K562 (cell line): ENCODE data around the gene PDE8A. TPM values are rescaled to one million over a fixed set of nuclear protein-coding genes. Genes with fewer than 3 reads are reported as not detected.
A peak's percentile ranks its signal among the peaks of the same experiment; 100 is the strongest.

Experiments used
- ATAC-seq: fragments of 200-7000 bp; cut with Tn5 transposase; 3 replicates; pipeline ENCODE4 v1.9.1; 2020; ENCODE audit warnings: moderate library complexity
- BruUV-seq: library from RNA; stranded (reverse); fragments of 400-500 nt; replicated peaks from 2 replicates; lab custom pipeline; 2021; lab: Mats Ljungman, UMichigan
- CTCF ChIA-PET: fragments of 300-600 bp; formaldehyde crosslinking; extraction: SDS; loops from one replicate; lab custom pipeline; 2021; ENCODE audit warnings: low intra/inter-chr PET ratio; lab: Yijun Ruan, JAX
- POLR2A ChIA-PET: fragments of 300-600, 350-650 bp; sonication (Branson Sonifier 250); formaldehyde crosslinking; extraction: SDS; loops from one replicate; lab custom pipeline; 2021; ENCODE audit warnings: antibody characterized with exemption, inconsistent platforms; lab: Yijun Ruan, JAX
- DNase-seq, 4 experiments: peaks; one replicate each; pipeline versions ENCODE4 v3.0.0 to v3.0.0-alpha.2; 2011 to 2018; ENCODE audit warnings: low spot score in 3 of 4, mixed read lengths in 3 of 4; ENCODE audit errors: extremely low read depth in 1 of 4
- FAIRE-seq: peaks from 2 replicates; lab custom pipeline; 2011; peaks lifted over from hg19 to GRCh38; lab: Jason Lieb, UNC
- H2AFZ ChIP-seq: 2 replicates; pipeline ENCODE4 v1.6.0; 2011; ENCODE audit warnings: low read depth, low read length, control low read depth, inconsistent platforms
- H3K27ac ChIP-seq: fragments of 200-600 bp; 3 replicates; pipeline ENCODE4 v1.8.0; 2011; ENCODE audit warnings: low read depth, mild to moderate bottlenecking, control low read depth, inconsistent platforms, low read length, moderate library complexity, mixed read lengths; ENCODE audit errors: extremely low read depth
- H3K27me3 ChIP-seq, 2 experiments: fragments of 300-600 bp in 1 of 2; 2 replicates in 1 of 2; 3 replicates in 1 of 2; pipeline versions ENCODE4 v1.6.0 to v1.8.0; 2011; ENCODE audit warnings: inconsistent platforms in 2 of 2, low read length in 2 of 2, mild to moderate bottlenecking in 1 of 2, mixed read lengths in 1 of 2, moderate library complexity in 1 of 2; ENCODE audit not compliant: control insufficient read depth in 2 of 2, insufficient read depth in 2 of 2
- H3K36me3 ChIP-seq: fragments of 300-600 bp; 3 replicates; pipeline ENCODE4 v1.8.0; 2011; ENCODE audit warnings: mild to moderate bottlenecking, low read length, inconsistent platforms; ENCODE audit not compliant: control insufficient read depth, insufficient read depth
- H3K4me1 ChIP-seq, 2 experiments: fragments of 200-600 bp in 1 of 2; replicated peaks in 1 of 2; 2 replicates in 1 of 2; 3 replicates in 1 of 2; pipeline versions ENCODE4 v1.5.1 to v1.8.0; 2011; ENCODE audit warnings: inconsistent platforms in 2 of 2, low read length in 2 of 2, mild to moderate bottlenecking in 1 of 2, mixed read lengths in 1 of 2, moderate library complexity in 1 of 2; ENCODE audit not compliant: control insufficient read depth in 2 of 2, insufficient read depth in 2 of 2
- H3K4me2 ChIP-seq: 2 replicates; pipeline ENCODE4 v1.6.1; 2011; ENCODE audit warnings: low read length, control low read depth, inconsistent platforms, mixed read lengths; ENCODE audit not compliant: insufficient read depth
- H3K4me3 ChIP-seq: fragments of 200-600 bp; sonication (generic), shearing (Covaris generic); 2 replicates; pipeline ENCODE4 v1.5.1; 2016; ENCODE audit warnings: control low read depth, inconsistent platforms
- H3K79me2 ChIP-seq: fragments of 200-600 bp; 3 replicates; pipeline ENCODE4 v1.8.0; 2011; ENCODE audit warnings: low read length, inconsistent platforms; ENCODE audit not compliant: control insufficient read depth, insufficient read depth
- H3K9ac ChIP-seq, 2 experiments: 2 replicates each; pipeline versions ENCODE4 v1.6.0 to v1.6.1; 2011; ENCODE audit warnings: low read depth in 2 of 2, low read length in 2 of 2, control low read depth in 1 of 2, inconsistent platforms in 1 of 2, mild to moderate bottlenecking in 1 of 2, mixed read lengths in 1 of 2; ENCODE audit not compliant: insufficient read depth in 1 of 2
- H3K9me1 ChIP-seq: one replicate; pipeline ENCODE4 v1.6.0; 2011; ENCODE audit warnings: inconsistent platforms, mild to moderate bottlenecking, low read length, moderate library complexity; ENCODE audit not compliant: control insufficient read depth, insufficient read depth
- H3K9me3 ChIP-seq: replicated peaks from 2 replicates; pipeline ENCODE4 v1.5.1; 2011; ENCODE audit warnings: low read depth, low read length, inconsistent platforms; ENCODE audit not compliant: control insufficient read depth, insufficient read depth
- H4K20me1 ChIP-seq: replicated peaks from 2 replicates; pipeline ENCODE4 v1.6.1; 2011; ENCODE audit warnings: low read length, inconsistent platforms, mixed read lengths; ENCODE audit not compliant: control insufficient read depth, insufficient read depth
- ADNP ChIP-seq: fragments of 200-800 bp; sonication (Bioruptor generic); IDR thresholded peaks from 2 replicates; pipeline ENCODE4 v1.6.1; 2016; ENCODE audit warnings: missing genetic modification characterization, missing compliant biosample characterization
- BCOR ChIP-seq: fragments of 450-650 bp; IDR thresholded peaks from 2 replicates; pipeline ENCODE4 v1.6.1; 2016
- CTBP1 ChIP-seq: fragments of 450-650 bp; IDR thresholded peaks from 2 replicates; pipeline ENCODE4 v1.6.1; 2016; ENCODE audit warnings: borderline replicate concordance
- FOXK2 ChIP-seq, 2 experiments: fragments of 450-650 bp; IDR thresholded peaks in 1 of 2; conservative IDR thresholded peaks in 1 of 2; 2 replicates each; pipeline ENCODE4 v1.6.1; 2016; ENCODE audit warnings: low read depth in 2 of 2, mild to moderate bottlenecking in 1 of 2
- KDM1A ChIP-seq, 2 experiments: fragments of 450-650 bp; IDR thresholded peaks; 2 replicates each; pipeline ENCODE4 v1.6.1; 2016; ENCODE audit warnings: mild to moderate bottlenecking in 2 of 2
- RBM25 ChIP-seq: fragments of 200-400 bp; formaldehyde crosslinking; IDR thresholded peaks from 2 replicates; pipeline ENCODE4 v1.6.1; 2018; ENCODE audit warnings: low read length, low read depth, moderate library complexity; ENCODE audit not compliant: severe bottlenecking
- RCOR1 ChIP-seq, 2 experiments: IDR thresholded peaks; 2 replicates each; pipeline ENCODE4 v1.6.1; 2012; ENCODE audit warnings: low read depth in 2 of 2, low read length in 2 of 2, borderline replicate concordance in 1 of 2, improper control_type of control experiment in 1 of 2
- SMAD1 ChIP-seq: fragments of 150-350 bp; IDR thresholded peaks from 2 replicates; pipeline ENCODE4 v1.6.1; 2014; ENCODE audit warnings: low read length, low read depth; ENCODE audit not compliant: partially characterized antibody
- WGBS: fragments of 100-300 bp; shearing (Covaris generic); methylation state at CpG from one replicate; pipeline ENCODE4 v1.1.6; 2016; ENCODE audit warnings: low coverage, mixed read lengths; ENCODE audit not compliant: insufficient coverage; ENCODE audit errors: missing lambda C conversion rate; 5-methylcytosine and 5-hydroxymethylcytosine counted together
- in situ Hi-C: fragments of 300-500 bp; cut with MboI; formaldehyde crosslinking; loops from 4 replicates; pipeline ENCODE4 v1.15.0; 2018; ENCODE audit warnings: inconsistent platforms, mixed read lengths
- intact Hi-C: fragments of 100-400 bp; cut with micrococcal nuclease; formaldehyde crosslinking; loops from 2 replicates; pipeline ENCODE4 v1.14.2; 2022
- polyA plus RNA-seq, 8 experiments: library from polyadenylated mRNA; depleted of rRNA in 4 of 8; stranded (reverse) in 5 of 8; unstranded in 3 of 8; fragments of >200 nt; fragmentation: Nextera tagmentation in 2 of 8; fragmentation: Illumina TruSeq in 1 of 8; extraction: Ambion mirVana in 2 of 8; extraction: Trizol in 1 of 8; gene quantifications; 2 replicates each; pipeline versions ENCODE4 v1.2.1 to v1.2.3, GENCODE V29; 2011 to 2014; ENCODE audit warnings: inconsistent platforms in 1 of 8, missing spikeins in 1 of 8
- total RNA-seq, 7 experiments: library from RNA; depleted of rRNA in 6 of 7; stranded (reverse); fragments of >200 nt in 6 of 7; fragmentation: Illumina TruSeq in 2 of 7; extraction: Trizol in 2 of 7; gene quantifications; 2 replicates each; pipeline versions ENCODE4 v1.2.1 to v1.2.3, GENCODE V29; 2011 to 2021; ENCODE audit warnings: low replicate concordance in 1 of 7
- TF ChIP-seq, protein P1 (sequence below): fragments of 450-650 bp; IDR thresholded peaks from 2 replicates; pipeline ENCODE4 v1.6.1; 2016; ENCODE audit warnings: low read depth
- TF ChIP-seq, protein P2 (sequence below): fragments of 250-450 bp; sonication (Bioruptor Pico); IDR thresholded peaks from 2 replicates; pipeline ENCODE4 v1.8.0; 2022; ENCODE audit warnings: inconsistent platforms, mild to moderate bottlenecking, moderate library complexity, borderline replicate concordance
- TF ChIP-seq, protein P3 (sequence below): sonication (generic); formaldehyde crosslinking; IDR thresholded peaks from 2 replicates; pipeline ENCODE4 v1.9.0; 2022; ENCODE audit warnings: mild to moderate bottlenecking, missing genetic modification reagents
- TF ChIP-seq, protein P4 (sequence below): fragments of 450-650 bp; formaldehyde crosslinking; IDR thresholded peaks from 2 replicates; pipeline ENCODE4 v1.4.0; 2020; ENCODE audit warnings: mild to moderate bottlenecking, moderate library complexity

PDE8A gene
- total and polyA plus RNA-seq, 9 of the 15 experiments (the other 6 are each of a cell fraction or from before 2014, with no cell fraction given): 5.9 to 40.3 (median 19.8) TPM

DNA sequence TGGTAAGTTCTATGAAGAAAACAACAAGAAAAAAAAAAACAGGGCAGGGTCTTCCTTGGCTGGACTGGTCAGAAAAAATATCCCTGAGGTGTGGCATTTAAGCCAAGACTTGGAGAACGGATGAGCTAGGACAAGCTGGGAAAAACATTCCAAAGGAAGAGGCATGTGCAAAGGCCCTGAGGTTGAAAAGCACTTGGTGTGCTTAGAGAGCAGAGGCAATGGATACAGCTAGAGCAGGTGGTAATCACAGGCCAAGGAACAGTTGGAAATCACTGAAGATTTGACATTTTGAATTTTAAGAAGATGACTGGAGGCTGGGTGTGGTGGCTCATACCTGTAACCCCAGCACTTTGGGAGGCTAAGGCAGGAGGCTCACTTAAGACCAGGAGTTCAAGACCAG is 42.9 kb upstream of the PDE8A start:
- Histone ChIP-seq H2AFZ (no peak overlapping the region), H3K9me1 (no peaks in the 10 kb centered on the region), H3K4me2 (no peak overlapping the region), H3K27me3 (no peaks in the 10 kb centered on the region), H3K9ac (no peak overlapping the region), H3K27ac (no peak overlapping the region), H3K79me2 (no peaks in the 10 kb centered on the region), H3K4me3 (no peak overlapping the region), H3K9me3 (no peaks in the 10 kb centered on the region), H3K36me3 (no peaks in the 10 kb centered on the region), H4K20me1 (no peaks in the 10 kb centered on the region), H3K4me1 (peaks cover 10 to 17% of the 10 kb centered on the region in 2 experiments; a peak in 4 of 5 replicates)
- DNase-seq (no peak), ATAC-seq (no peak), FAIRE-seq (no peak)
- peak; percentile 87 for TF ChIP-seq RBM25
- peak; percentile 41; the same call in 1 of the 2 replicates for TF ChIP-seq ADNP (tag)
- no peak for TF ChIP-seq CTBP1
- TF ChIP-seq BCOR: peak; percentile 92
- TF ChIP-seq SMAD1: no peak
- TF ChIP-seq FOXK2 (conservative IDR thresholded peaks at IDR 0.05 in 1 of 2, IDR thresholded peaks at IDR 0.05 in 1 of 2; ENCODE audit: low read depth in 2 of 2): no peak
- TF ChIP-seq, protein P1, sequence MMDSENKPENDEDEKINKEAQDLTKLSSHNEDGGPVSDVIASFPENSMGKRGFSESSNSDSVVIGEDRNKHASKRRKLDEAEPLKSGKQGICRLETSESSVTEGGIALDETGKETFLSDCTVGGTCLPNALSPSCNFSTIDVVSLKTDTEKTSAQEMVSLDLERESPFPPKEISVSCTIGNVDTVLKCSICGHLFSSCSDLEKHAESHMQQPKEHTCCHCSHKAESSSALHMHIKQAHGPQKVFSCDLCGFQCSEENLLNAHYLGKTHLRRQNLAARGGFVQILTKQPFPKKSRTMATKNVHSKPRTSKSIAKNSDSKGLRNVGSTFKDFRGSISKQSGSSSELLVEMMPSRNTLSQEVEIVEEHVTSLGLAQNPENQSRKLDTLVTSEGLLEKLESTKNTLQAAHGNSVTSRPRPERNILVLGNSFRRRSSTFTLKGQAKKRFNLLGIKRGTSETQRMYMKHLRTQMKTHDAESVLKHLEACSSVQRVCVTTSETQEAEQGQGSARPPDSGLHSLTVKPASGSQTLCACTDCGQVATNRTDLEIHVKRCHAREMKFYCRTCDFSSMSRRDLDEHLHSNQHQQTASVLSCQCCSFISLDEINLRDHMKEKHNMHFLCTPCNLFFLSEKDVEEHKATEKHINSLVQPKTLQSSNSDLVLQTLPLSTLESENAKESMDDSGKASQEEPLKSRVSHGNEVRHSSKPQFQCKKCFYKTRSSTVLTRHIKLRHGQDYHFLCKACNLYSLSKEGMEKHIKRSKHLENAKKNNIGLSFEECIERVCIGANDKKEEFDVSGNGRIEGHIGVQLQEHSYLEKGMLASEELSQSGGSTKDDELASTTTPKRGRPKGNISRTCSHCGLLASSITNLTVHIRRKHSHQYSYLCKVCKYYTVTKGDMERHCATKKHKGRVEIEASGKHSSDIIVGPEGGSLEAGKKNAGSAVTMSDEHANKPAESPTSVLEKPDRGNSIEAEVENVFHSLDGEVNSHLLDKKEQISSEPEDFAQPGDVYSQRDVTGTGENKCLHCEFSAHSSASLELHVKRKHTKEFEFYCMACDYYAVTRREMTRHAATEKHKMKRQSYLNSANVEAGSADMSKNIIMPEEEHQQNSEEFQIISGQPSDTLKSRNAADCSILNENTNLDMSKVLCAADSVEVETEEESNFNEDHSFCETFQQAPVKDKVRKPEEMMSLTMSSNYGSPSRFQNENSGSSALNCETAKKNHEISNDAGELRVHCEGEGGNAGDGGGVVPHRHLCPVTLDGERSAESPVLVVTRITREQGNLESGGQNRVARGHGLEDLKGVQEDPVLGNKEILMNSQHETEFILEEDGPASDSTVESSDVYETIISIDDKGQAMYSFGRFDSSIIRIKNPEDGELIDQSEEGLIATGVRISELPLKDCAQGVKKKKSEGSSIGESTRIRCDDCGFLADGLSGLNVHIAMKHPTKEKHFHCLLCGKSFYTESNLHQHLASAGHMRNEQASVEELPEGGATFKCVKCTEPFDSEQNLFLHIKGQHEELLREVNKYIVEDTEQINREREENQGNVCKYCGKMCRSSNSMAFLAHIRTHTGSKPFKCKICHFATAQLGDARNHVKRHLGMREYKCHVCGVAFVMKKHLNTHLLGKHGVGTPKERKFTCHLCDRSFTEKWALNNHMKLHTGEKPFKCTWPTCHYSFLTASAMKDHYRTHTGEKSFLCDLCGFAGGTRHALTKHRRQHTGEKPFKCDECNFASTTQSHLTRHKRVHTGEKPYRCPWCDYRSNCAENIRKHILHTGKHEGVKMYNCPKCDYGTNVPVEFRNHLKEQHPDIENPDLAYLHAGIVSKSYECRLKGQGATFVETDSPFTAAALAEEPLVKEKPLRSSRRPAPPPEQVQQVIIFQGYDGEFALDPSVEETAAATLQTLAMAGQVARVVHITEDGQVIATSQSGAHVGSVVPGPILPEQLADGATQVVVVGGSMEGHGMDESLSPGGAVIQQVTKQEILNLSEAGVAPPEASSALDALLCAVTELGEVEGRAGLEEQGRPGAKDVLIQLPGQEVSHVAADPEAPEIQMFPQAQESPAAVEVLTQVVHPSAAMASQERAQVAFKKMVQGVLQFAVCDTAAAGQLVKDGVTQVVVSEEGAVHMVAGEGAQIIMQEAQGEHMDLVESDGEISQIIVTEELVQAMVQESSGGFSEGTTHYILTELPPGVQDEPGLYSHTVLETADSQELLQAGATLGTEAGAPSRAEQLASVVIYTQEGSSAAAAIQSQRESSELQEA: no peak
- peak; percentile 38 to 62; a peak in 3 of 4 replicates for TF ChIP-seq KDM1A (IDR thresholded peaks at IDR 0.05)
- TF ChIP-seq, protein P2, sequence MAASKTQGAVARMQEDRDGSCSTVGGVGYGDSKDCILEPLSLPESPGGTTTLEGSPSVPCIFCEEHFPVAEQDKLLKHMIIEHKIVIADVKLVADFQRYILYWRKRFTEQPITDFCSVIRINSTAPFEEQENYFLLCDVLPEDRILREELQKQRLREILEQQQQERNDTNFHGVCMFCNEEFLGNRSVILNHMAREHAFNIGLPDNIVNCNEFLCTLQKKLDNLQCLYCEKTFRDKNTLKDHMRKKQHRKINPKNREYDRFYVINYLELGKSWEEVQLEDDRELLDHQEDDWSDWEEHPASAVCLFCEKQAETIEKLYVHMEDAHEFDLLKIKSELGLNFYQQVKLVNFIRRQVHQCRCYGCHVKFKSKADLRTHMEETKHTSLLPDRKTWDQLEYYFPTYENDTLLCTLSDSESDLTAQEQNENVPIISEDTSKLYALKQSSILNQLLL (CRISPR knock-in tag): no peak
- TF ChIP-seq RCOR1 (IDR thresholded peaks at IDR 0.05; ENCODE audit: borderline replicate concordance in 1 of 2, low read depth in 2 of 2, low read length in 2 of 2): peak in 1 of 2 experiments; percentile 51; a peak in 1 of 4 replicates
- TF ChIP-seq, protein P3, sequence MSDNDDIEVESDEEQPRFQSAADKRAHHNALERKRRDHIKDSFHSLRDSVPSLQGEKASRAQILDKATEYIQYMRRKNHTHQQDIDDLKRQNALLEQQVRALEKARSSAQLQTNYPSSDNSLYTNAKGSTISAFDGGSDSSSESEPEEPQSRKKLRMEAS (CRISPR knock-in tag): no peak
- TF ChIP-seq, protein P4, sequence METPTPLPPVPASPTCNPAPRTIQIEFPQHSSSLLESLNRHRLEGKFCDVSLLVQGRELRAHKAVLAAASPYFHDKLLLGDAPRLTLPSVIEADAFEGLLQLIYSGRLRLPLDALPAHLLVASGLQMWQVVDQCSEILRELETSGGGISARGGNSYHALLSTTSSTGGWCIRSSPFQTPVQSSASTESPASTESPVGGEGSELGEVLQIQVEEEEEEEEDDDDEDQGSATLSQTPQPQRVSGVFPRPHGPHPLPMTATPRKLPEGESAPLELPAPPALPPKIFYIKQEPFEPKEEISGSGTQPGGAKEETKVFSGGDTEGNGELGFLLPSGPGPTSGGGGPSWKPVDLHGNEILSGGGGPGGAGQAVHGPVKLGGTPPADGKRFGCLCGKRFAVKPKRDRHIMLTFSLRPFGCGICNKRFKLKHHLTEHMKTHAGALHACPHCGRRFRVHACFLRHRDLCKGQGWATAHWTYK (CRISPR knock-in tag): no peak
- BruUV-seq: no TSS peak
- WGBS: 100% methylated on average over 1 of the region's 1 CpG
- in situ Hi-C loops (no loop called here), intact Hi-C loops (no loop called here)
- ChIA-PET POLR2A (interaction anchor here (1.0 kb wide), 1 partner anchor 10 kb away, joined by 4 read pairs; no protein-coding TSS in a partner anchor), CTCF (no interaction called here)
